B cell (primary cell): ENCODE measurements around the gene ZER1. TPM values are rescaled to one million over a fixed set of nuclear protein-coding genes. Genes with fewer than 3 reads are reported as not detected.

Source experiments
- ATAC-seq: fragments of 200-7000 bp; cut with Tn5 transposase; one replicate; pipeline ENCODE4 v1.10.0; 2021; ENCODE audit warnings: low read depth, mild to moderate bottlenecking, moderate number of reproducible peaks, moderate library complexity
- CTCF ChIA-PET: fragments of 350-600 bp; sonication (Branson Sonifier 250); formaldehyde crosslinking; loops from one replicate; lab custom pipeline; 2021; ENCODE audit warnings: antibody characterized with exemption, inconsistent platforms; lab: Charles Lee
- POLR2A ChIA-PET: fragments of 350-600 bp; sonication (Branson Sonifier 250); formaldehyde crosslinking; loops from one replicate; lab custom pipeline; 2021; ENCODE audit warnings: antibody characterized with exemption; lab: Charles Lee
- DNase-seq: peaks from one replicate; pipeline ENCODE4 v3.0.0; 2013
- H2AFZ ChIP-seq: 2 replicates; pipeline ENCODE4 v1.6.1; 2012; ENCODE audit warnings: mild to moderate bottlenecking, low read depth, low read length; ENCODE audit not compliant: insufficient read depth, poor library complexity, severe bottlenecking
- H3K27ac ChIP-seq, 2 donors: 1 replicate in 1 of 2; 2 replicates in 1 of 2; pipeline ENCODE4 v1.5.1; 2012 to 2013; ENCODE audit warnings: low read length in 2 of 2, mild to moderate bottlenecking in 2 of 2, moderate library complexity in 1 of 2
- H3K27me3 ChIP-seq, 4 experiments: fragments of 200-600 bp in 1 of 4; sonication (generic) in 1 of 4; replicated peaks in 1 of 4; 1 replicate in 2 of 4; 2 replicates in 2 of 4; pipeline versions ENCODE4 v1.6.1 to v1.7.0; 2013 to 2016; ENCODE audit warnings: low read length in 3 of 4, mild to moderate bottlenecking in 2 of 4, mixed read lengths in 1 of 4, moderate library complexity in 1 of 4; ENCODE audit not compliant: insufficient read depth in 4 of 4, control insufficient read depth in 3 of 4; ENCODE audit errors: control extremely low read depth in 1 of 4
- H3K36me3 ChIP-seq, 2 experiments: replicated peaks in 1 of 2; 1 replicate in 1 of 2; 2 replicates in 1 of 2; pipeline versions ENCODE4 v1.6.1 to v1.7.1; 2013; ENCODE audit warnings: low read length in 1 of 2; ENCODE audit not compliant: insufficient read depth in 2 of 2, control insufficient read depth in 1 of 2; ENCODE audit errors: control extremely low read depth in 1 of 2, extremely low read depth in 1 of 2
- H3K4me1 ChIP-seq, 2 donors: fragments of 200-600 bp in 1 of 2; sonication (generic) in 1 of 2; 1 replicate in 1 of 2; 2 replicates in 1 of 2; pipeline versions ENCODE4 v1.5.1 to v1.6.1; 2013 to 2017; ENCODE audit warnings: low read length in 2 of 2; ENCODE audit not compliant: control insufficient read depth in 2 of 2, insufficient read depth in 2 of 2
- H3K4me2 ChIP-seq: replicated peaks from 2 replicates; pipeline ENCODE3; 2012; ENCODE audit warnings: mild to moderate bottlenecking, low read depth, low read length; ENCODE audit not compliant: poor library complexity, severe bottlenecking
- H3K4me3 ChIP-seq, 5 experiments: fragments of 200-600 bp in 1 of 5; sonication (generic) in 1 of 5; 1 replicate in 3 of 5; 2 replicates in 2 of 5; pipeline versions ENCODE4 v1.5.1 to v1.7.0; 2011 to 2016; ENCODE audit warnings: low read length in 4 of 5, mild to moderate bottlenecking in 4 of 5, low read depth in 2 of 5, control low read depth in 1 of 5, moderate library complexity in 1 of 5; ENCODE audit not compliant: insufficient read depth in 1 of 5; ENCODE audit errors: control extremely low read depth in 1 of 5, extremely low read depth in 1 of 5
- H3K79me2 ChIP-seq: fragments of 200-600 bp; sonication (generic); one replicate; pipeline ENCODE4 v1.6.0; 2016; ENCODE audit warnings: low read length; ENCODE audit not compliant: control insufficient read depth, insufficient read depth
- H3K9ac ChIP-seq: fragments of 200-600 bp; sonication (generic); 2 replicates; pipeline ENCODE4 v1.6.1; 2017; ENCODE audit warnings: mild to moderate bottlenecking, low read length, moderate library complexity
- H3K9me3 ChIP-seq, 3 donors: one replicate each; pipeline versions ENCODE4 v1.6.1 to v1.7.1; 2013; ENCODE audit warnings: low read length in 2 of 3; ENCODE audit not compliant: control insufficient read depth in 2 of 3, insufficient read depth in 1 of 3; ENCODE audit errors: control extremely low read depth in 1 of 3
- H4K20me1 ChIP-seq: 2 replicates; pipeline ENCODE4 v1.6.0; 2012; ENCODE audit warnings: mild to moderate bottlenecking, low read length; ENCODE audit not compliant: insufficient read depth, control insufficient read depth, poor library complexity, severe bottlenecking
- H3K27ac Mint-ChIP-seq: one replicate; pipeline ENCODE4 v1.8.0; 2021; ENCODE audit warnings: mixed read lengths
- H3K27me3 Mint-ChIP-seq: one replicate; pipeline ENCODE4 v1.8.0; 2021; ENCODE audit warnings: mixed read lengths
- H3K4me1 Mint-ChIP-seq: one replicate; pipeline ENCODE4 v1.8.0; 2021; ENCODE audit warnings: mixed read lengths
- H3K4me3 Mint-ChIP-seq: one replicate; pipeline ENCODE4 v1.8.0; 2021; ENCODE audit warnings: mixed read lengths
- H3K9me3 Mint-ChIP-seq: one replicate; pipeline ENCODE4 v1.8.0; 2022; ENCODE audit warnings: mixed read lengths; ENCODE audit not compliant: insufficient read depth
- CTCF ChIP-seq: fragments of 200-600 bp; IDR thresholded peaks from one replicate; pipeline ENCODE4 v1.8.0; 2022; ENCODE audit warnings: antibody characterized with exemption, mild to moderate bottlenecking
- EZH2 ChIP-seq: IDR thresholded peaks from 2 replicates; pipeline ENCODE4 v1.6.1; 2012; ENCODE audit warnings: borderline replicate concordance, low read depth, mild to moderate bottlenecking, moderate library complexity, low read length; ENCODE audit not compliant: insufficient read depth, poor library complexity, severe bottlenecking
- WGBS: methylation state at CpG from one replicate; pipeline ENCODE4 v1.1.5; 2013; ENCODE audit warnings: missing lambda C conversion rate; ENCODE audit not compliant: insufficient coverage; 5-methylcytosine and 5-hydroxymethylcytosine counted together
- intact Hi-C: fragments of 100-400 bp; cut with micrococcal nuclease; formaldehyde crosslinking; loops from one replicate; pipeline ENCODE4 v1.10.0; 2022
- polyA plus RNA-seq: library from polyadenylated mRNA; depleted of rRNA; stranded (reverse); fragments of >200 nt; gene quantifications from 2 replicates; pipeline ENCODE4 v1.2.3, GENCODE V29; 2012
- total RNA-seq, 2 donors: library from RNA; stranded (reverse); fragments of 120-200 nt in 1 of 2; gene quantifications; 1 replicate in 1 of 2; 2 replicates in 1 of 2; pipeline versions ENCODE4 v1.2.3 to v1.2.4, GENCODE V29; 2013 to 2022

Gene ZER1
- total and polyA plus RNA-seq, 2 donors (not counting 1 experiment from before 2014, with no cell fraction given): 26.9 to 42.2 TPM

GRCh38 chr9:128729766-128730517 is 41.8 kb downstream of the ZER1 start:
- no peaks in the 10 kb centered on the region for H3K9me3 Mint-ChIP-seq
- H3K27me3 ChIP-seq: no peaks in the 10 kb centered on the region
- no peak overlapping the region for H2AFZ ChIP-seq
- WGBS: 98% methylated on average over 24 of the region's 27 CpGs
- no peaks in the 10 kb centered on the region for H3K9me3 ChIP-seq
- no peak overlapping the region for H3K27ac ChIP-seq
- peaks cover 6% of the 10 kb centered on the region for H3K4me1 Mint-ChIP-seq
- peaks cover 0 to 17% of the 10 kb centered on the region in 2 experiments for H3K36me3 ChIP-seq
- peaks cover 2 to 3% of the 10 kb centered on the region in 2 donors for H3K4me1 ChIP-seq
- ATAC-seq: no peak
- intact Hi-C loops: no loop called here
- ChIA-PET CTCF (no interaction called here), POLR2A (interaction anchor here (0.5 kb wide), 1 partner anchor 49 kb away, joined by 3 read pairs; no protein-coding TSS in a partner anchor)
- H3K27me3 Mint-ChIP-seq: no peaks in the 10 kb centered on the region
- TF ChIP-seq CTCF: no peak
- TF ChIP-seq EZH2: no peak
- no peak overlapping the region for H3K9ac ChIP-seq
- no peak overlapping the region for H3K4me3 ChIP-seq
- no peak overlapping the region for H3K4me2 ChIP-seq
- H3K4me3 Mint-ChIP-seq: no peak overlapping the region
- peak; percentile 6 for DNase-seq
- no peak overlapping the region for H3K27ac Mint-ChIP-seq
- H4K20me1 ChIP-seq: no peaks in the 10 kb centered on the region
- H3K79me2 ChIP-seq: no peaks in the 10 kb centered on the region

- H3K27ac Mint-ChIP-seq: no peak overlapping the region
- no peaks in the 10 kb centered on the region for H4K20me1 ChIP-seq
- peaks cover 3% of the 10 kb centered on the region for H3K79me2 ChIP-seq
- no peaks in the 10 kb centered on the region for H3K9me3 Mint-ChIP-seq
- intact Hi-C loops: no loop called here
- no peaks in the 10 kb centered on the region for H3K27me3 Mint-ChIP-seq
- CTCF ChIA-PET: no interaction called here
- H3K9me3 ChIP-seq: no peaks in the 10 kb centered on the region
- H3K4me2 ChIP-seq: no peak overlapping the region
- peaks cover 0 to 15% of the 10 kb centered on the region in 2 experiments for H3K36me3 ChIP-seq
- H3K9ac ChIP-seq: no peak overlapping the region
- TF ChIP-seq EZH2 (no peak), CTCF (no peak)
- peaks cover 8 to 10% of the 10 kb centered on the region in 2 donors for H3K4me1 ChIP-seq
- H3K4me1 Mint-ChIP-seq: peaks cover 13% of the 10 kb centered on the region
- H3K4me3 Mint-ChIP-seq: no peak overlapping the region
- H3K4me3 ChIP-seq: no peak overlapping the region
- ATAC-seq (no peak), DNase-seq (peak; percentile 7)
- H2AFZ ChIP-seq: no peak overlapping the region
- 95% methylated on average over 2 of the region's 5 CpGs for WGBS
- H3K27me3 ChIP-seq: no peaks in the 10 kb centered on the region
- POLR2A ChIA-PET: no interaction called here
- H3K27ac ChIP-seq: no peak overlapping the region
These were observed 42.4 kb downstream of the ZER1 start for GRCh38 chr9:128729302-128729701.
